Tibial nerve (tissue), 4 donors: Measurements from ENCODE around the gene RHOBTB1.

Experiments
- CTCF ChIP-seq, 5 experiments: fragments of 200-600 bp in 3 of 5; fragments of 450-650 bp in 2 of 5; sonication (generic) in 3 of 5; IDR thresholded peaks; one replicate each; pipeline ENCODE4 v1.5.1; 2016 to 2019; ENCODE audit warnings: antibody characterized with exemption in 5 of 5, mild to moderate bottlenecking in 3 of 5, moderate library complexity in 2 of 5
- EP300 ChIP-seq, 2 donors: sonication (generic); formaldehyde crosslinking; IDR thresholded peaks; one replicate each; pipeline ENCODE4 v1.6.1; 2017; ENCODE audit warnings: antibody characterized with exemption in 2 of 2, mild to moderate bottlenecking in 1 of 2
- POLR2A ChIP-seq, 2 donors: fragments of 450-650 bp; IDR thresholded peaks; one replicate each; pipeline ENCODE4 v1.6.1; 2017; ENCODE audit warnings: antibody characterized with exemption in 2 of 2, mild to moderate bottlenecking in 2 of 2, moderate library complexity in 2 of 2

GRCh38 chr10:60905580-60905979, 38.4 kb downstream of the RHOBTB1 start:
- TF ChIP-seq CTCF (IDR thresholded peaks at IDR 0.05), result no peak
- no peak for TF ChIP-seq POLR2A (IDR thresholded peaks at IDR 0.05)
- no peak for TF ChIP-seq EP300 (IDR thresholded peaks at IDR 0.05)
